Nephron (organoid): Measurements from ENCODE around the gene PPP1R1B.
A peak's percentile ranks its signal among the peaks of the same experiment; 100 is the strongest.

ENCODE experiments used
- H3K27ac Mint-ChIP-seq, 3 experiments: 2 replicates each; pipeline ENCODE4 v1.8.0; 2020; ENCODE audit warnings: mixed read lengths in 3 of 3, mild to moderate bottlenecking in 2 of 3, moderate library complexity in 1 of 3
- H3K27me3 Mint-ChIP-seq: 2 replicates; pipeline ENCODE4 v1.8.0; 2021; ENCODE audit warnings: low read depth, mild to moderate bottlenecking, moderate library complexity, mixed read lengths
- H3K36me3 Mint-ChIP-seq: 2 replicates; pipeline ENCODE4 v1.8.0; 2020; ENCODE audit warnings: low read depth, mixed read lengths
- H3K4me1 Mint-ChIP-seq: 2 replicates; pipeline ENCODE4 v1.8.0; 2020; ENCODE audit warnings: mixed read lengths
- H3K4me3 Mint-ChIP-seq, 3 experiments: 2 replicates each; pipeline ENCODE4 v1.8.0; 2020; ENCODE audit warnings: mild to moderate bottlenecking in 3 of 3, mixed read lengths in 3 of 3, moderate library complexity in 2 of 3
- H3K9me3 Mint-ChIP-seq: 2 replicates; pipeline ENCODE4 v1.8.0; 2020; ENCODE audit warnings: mixed read lengths
- CTCF ChIP-seq, 3 experiments: fragments of 200-600 bp; sonication (generic); IDR thresholded peaks; one replicate each; pipeline ENCODE4 v1.5.0; 2021; ENCODE audit warnings: antibody characterized with exemption in 3 of 3; ENCODE audit not compliant: unreplicated experiment in 3 of 3

Gene PPP1R1B

GRCh38 chr17:39676198-39676819 is 49.6 kb downstream of the PPP1R1B start:
- H3K36me3 Mint-ChIP-seq: peaks cover 6% of the 10 kb centered on the region

GRCh38 chr17:39677072-39677471 is 50.3 kb downstream of the PPP1R1B start:
- H3K9me3 Mint-ChIP-seq: no peaks in the 10 kb centered on the region
- peak overlapping the region in 1 of 3 experiments; percentile 20 for H3K4me3 Mint-ChIP-seq
- H3K27ac Mint-ChIP-seq: peak overlapping the region; percentile 75 to 83 (median 80)
- no peak for TF ChIP-seq CTCF (IDR thresholded peaks at IDR 0.05; ENCODE audit: unreplicated experiment in 3 of 3)
- peaks cover 6% of the 10 kb centered on the region for H3K36me3 Mint-ChIP-seq
- H3K27me3 Mint-ChIP-seq: peaks cover 5% of the 10 kb centered on the region
- peaks cover 48% of the 10 kb centered on the region for H3K4me1 Mint-ChIP-seq

More at GRCh38 chr17:39676198-39676819, 49.6 kb downstream of the PPP1R1B start:
- peak overlapping the region; percentile 47 to 73 (median 70) for H3K27ac Mint-ChIP-seq
- TF ChIP-seq CTCF (IDR thresholded peaks at IDR 0.05; ENCODE audit: unreplicated experiment in 3 of 3): no peak
- no peaks in the 10 kb centered on the region for H3K9me3 Mint-ChIP-seq
- peaks cover 12% of the 10 kb centered on the region for H3K27me3 Mint-ChIP-seq
- H3K4me1 Mint-ChIP-seq: peaks cover 48% of the 10 kb centered on the region
- H3K4me3 Mint-ChIP-seq: no peak overlapping the region

- peaks cover 10% of the 10 kb centered on the region for H3K36me3 Mint-ChIP-seq
- H3K27ac Mint-ChIP-seq: peak overlapping the region; percentile 75 to 83 (median 80)
- H3K27me3 Mint-ChIP-seq: no peaks in the 10 kb centered on the region
- H3K9me3 Mint-ChIP-seq: no peaks in the 10 kb centered on the region
- peaks cover 48% of the 10 kb centered on the region for H3K4me1 Mint-ChIP-seq
- peak overlapping the region in 2 of 3 experiments; percentile 20 to 28 for H3K4me3 Mint-ChIP-seq
- no peak for TF ChIP-seq CTCF (IDR thresholded peaks at IDR 0.05; ENCODE audit: unreplicated experiment in 3 of 3)
These were observed 51.0 kb downstream of the PPP1R1B start for GRCh38 chr17:39677542-39678339.

- Mint-ChIP-seq H3K9me3 (no peaks in the 10 kb centered on the region), H3K4me3 (peak overlapping the region in 1 of 3 experiments; percentile 20), H3K27me3 (no peaks in the 10 kb centered on the region), H3K36me3 (peaks cover 16% of the 10 kb centered on the region), H3K4me1 (peaks cover 48% of the 10 kb centered on the region), H3K27ac (peak overlapping the region; percentile 75 to 83 (median 80))
- TF ChIP-seq CTCF (IDR thresholded peaks at IDR 0.05; ENCODE audit: unreplicated experiment in 3 of 3): no peak
These were observed 51.8 kb downstream of the PPP1R1B start for GRCh38 chr17:39678340-39679116.

- peak overlapping the region in 2 of 3 experiments; percentile 22 to 67 for H3K27ac Mint-ChIP-seq
- H3K4me3 Mint-ChIP-seq: peak overlapping the region in 1 of 3 experiments; percentile 31
- peaks cover 48% of the 10 kb centered on the region for H3K4me1 Mint-ChIP-seq
- H3K27me3 Mint-ChIP-seq: no peaks in the 10 kb centered on the region
- peaks cover 21% of the 10 kb centered on the region for H3K36me3 Mint-ChIP-seq
- no peak for TF ChIP-seq CTCF (IDR thresholded peaks at IDR 0.05; ENCODE audit: unreplicated experiment in 3 of 3)
- H3K9me3 Mint-ChIP-seq: no peaks in the 10 kb centered on the region
These were observed 52.9 kb downstream of the PPP1R1B start for GRCh38 chr17:39679521-39680192.
